CD4-positive, alpha-beta T cell treated with Interleukin-15 for 1 hour (primary cell): ENCODE measurements around the gene MSH3.
"Not testable (repeated sequence)": the region's sequence is repeated elsewhere in the genome, so short reads cannot be mapped to it uniquely, and the experiment has no call there.

Experiments used
- DNase-seq: peaks from one replicate; pipeline ENCODE4 v3.0.0-alpha.2; 2020

The MSH3 gene

DNA sequence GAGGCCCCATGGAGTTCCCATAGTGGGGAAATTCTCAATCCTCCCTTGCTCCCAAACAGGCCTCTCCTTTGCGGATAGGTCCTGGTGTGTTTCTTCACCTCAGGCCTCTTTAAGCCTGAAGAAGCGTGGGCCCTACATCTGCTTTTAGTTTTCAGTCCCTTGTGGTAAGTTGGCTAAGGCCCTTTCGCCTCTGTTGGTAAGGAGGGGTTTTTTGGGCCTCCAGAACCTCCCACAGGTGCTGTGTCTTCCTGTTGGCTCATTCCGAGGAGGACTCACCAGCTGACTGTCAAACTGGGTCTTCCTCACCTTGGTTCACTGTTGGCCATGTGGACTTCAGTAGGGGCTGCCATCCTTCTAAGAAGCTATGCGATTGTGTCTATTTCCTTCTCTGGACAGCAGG, 56.8 kb downstream of the MSH3 start:
- no peak for DNase-seq

GRCh38 chr5:80711938-80712337, 57.5 kb downstream of the MSH3 start:
- no peak for DNase-seq

DNA sequence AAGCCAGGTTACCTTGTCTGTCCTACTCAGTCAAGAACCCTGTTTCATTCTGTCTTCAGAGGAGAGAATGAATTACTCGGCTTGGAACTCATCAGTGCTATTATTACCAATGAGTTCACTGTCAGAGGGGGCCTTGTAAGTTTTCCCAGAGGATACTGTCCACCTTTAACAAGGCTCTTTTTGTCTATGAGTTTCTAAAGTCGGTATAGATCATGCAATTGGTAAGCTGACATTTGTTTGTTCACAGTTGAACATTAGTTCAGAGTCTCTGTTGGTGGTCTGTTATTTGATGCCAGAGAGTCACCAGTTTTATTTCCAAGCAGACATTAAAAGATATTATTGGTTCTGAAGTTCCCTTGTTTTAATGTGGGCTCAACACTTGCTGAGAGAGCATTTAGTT, 58.5 kb downstream of the MSH3 start:
- no peak for DNase-seq

DNA sequence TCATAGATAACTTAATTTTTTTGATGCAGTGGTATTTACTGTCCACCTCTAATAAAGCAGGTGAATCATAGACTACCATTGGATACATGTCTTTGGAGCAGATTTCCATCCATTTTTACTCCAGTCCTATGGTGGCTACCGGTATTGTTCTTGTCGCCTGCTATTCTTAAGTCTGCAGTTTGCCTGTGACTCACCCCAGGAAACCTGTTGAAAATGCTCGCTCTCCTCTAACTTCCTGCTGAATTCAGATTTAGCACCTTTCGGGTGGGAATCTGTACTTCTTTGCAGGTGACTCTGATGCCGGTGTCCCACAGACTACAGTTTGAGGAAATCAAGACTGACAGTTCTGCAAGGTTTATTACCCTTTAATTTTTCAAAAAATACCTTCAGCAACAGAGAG, 59.2 kb downstream of the MSH3 start:
- no peak for DNase-seq

DNA sequence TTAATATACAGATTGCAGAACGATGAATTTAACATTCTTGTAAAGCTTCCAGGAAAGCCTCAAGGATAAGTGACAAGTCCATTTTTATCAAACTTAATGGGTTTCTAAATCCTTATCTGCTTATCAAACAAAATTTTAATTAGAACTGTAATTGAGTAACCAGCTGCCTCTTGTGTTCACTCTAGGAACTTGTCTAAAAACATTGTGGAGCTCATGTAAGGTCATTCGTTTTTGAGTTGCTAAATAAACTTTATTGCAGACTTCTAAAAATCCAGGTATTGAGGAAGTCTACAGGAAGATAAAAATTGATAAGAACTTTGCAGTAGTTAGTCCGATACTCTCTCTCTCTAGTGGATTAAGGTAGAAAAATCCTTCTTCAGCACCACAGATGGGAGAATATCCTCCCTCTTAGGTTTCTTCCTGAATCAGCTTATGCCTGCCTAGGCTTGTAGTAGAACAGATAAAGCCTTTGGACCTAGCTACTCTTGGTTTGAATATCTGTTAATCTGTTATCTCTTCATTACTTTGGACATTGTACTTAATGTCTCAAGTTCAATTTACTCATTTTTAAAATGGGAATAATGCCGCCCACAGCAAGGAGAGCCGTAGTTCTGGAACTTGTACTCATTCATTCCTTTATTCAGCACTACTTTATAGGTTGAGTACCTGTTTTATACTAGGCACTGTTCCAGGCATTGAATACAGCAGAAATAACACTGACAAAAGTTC, 60.3 kb downstream of the MSH3 start:
- no peak for DNase-seq

- DNase-seq, result no peak
Observed at GRCh38 chr5:80715887-80716286, 61.4 kb downstream of the MSH3 start.

DNA sequence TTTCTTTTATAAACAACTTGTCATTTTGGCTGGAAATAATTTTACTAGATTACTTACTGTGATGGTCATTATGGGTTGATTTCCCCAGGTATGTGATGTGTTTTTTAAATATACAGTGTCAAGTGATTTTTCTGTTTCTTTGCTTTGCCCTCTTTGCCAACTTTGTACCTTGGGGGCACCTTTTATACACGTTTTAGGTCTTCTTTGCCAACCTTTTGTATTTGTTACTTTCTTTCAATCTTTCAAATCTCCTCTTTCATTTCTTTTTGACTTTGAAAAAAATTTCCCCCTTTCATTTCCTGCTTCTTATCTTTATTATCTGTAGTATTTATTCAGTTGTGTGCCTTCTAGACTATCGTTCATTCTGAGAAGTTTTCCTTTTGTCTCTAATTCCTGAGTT, 65.7 kb downstream of the MSH3 start:
- no peak for DNase-seq

DNA sequence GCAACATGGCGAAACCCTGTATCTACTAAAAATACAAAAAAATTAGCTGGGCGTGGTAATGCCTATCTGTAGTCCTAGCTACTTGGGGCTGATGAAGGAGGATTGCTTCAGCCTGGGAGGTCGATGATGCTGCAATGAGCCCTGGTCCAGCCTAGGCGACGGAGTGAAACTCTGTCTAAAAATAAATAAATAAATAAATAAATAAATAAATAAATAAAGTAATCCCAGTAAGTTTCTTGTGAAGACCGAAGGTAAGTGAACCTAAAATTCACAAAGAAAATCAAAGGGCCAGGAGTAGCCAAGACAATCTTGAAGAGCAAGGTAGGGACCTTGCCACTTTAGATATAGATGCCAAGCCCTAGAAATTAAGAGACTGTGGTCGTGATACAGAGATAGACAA, 68.5 kb downstream of the MSH3 start:
- DNase-seq, result no peak

DNA sequence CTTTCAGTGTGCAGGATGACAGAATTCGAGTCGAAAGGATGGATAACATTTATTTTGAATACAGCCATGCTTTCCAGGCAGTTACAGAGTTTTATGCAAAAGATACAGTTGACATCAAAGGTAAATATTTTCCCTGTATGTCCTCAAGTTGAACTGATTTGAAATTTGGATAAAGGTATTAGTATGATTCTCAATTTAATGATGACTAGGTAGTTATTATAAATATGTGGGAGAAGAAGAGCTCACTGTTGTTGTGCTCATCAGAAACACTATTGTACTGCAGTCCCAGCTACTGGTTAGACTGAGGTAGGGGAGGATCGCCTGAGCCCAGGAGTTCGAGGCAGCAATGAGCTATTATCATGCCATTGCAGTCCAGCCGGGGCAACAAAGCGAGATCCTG, 71.0 kb downstream of the MSH3 start:
- no peak for DNase-seq

DNA sequence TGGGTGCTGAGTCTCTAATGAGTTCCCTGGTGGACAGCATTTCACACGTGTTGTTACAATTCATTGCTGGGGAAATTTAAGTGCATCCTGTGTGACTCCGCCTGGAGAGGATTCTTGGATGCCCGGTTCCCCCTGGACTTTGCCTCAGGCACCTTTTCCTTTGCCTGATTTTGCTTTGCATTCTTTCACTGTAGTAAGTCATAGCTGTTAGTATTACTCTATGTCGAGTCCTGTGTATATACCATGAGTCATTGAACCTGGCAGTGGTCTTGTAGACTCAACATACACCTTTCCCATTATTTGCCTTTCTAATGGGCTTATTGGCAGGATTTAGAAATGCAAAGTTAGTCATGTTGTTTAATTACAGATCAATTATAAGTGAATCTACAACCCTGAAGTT, 82.3 kb downstream of the MSH3 start:
- no peak for DNase-seq

DNA sequence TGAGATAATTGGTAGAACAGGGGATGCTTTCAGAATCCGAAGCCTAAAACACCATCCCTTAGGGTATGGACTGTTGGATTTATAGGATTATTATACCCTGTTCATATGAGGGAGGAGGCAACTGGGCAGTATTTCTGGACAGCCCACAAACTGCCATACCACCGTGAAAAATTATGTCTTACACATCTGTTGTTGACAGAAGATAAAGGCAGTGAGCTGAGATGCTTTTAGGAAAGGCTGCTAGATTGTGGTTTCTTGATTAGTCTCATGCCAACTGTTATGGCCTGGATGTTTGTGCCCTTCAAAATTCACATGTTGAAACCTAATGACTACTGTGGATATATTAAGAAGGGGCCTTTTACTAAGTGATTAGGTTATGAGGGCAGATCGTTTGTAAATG, 84.0 kb downstream of the MSH3 start:
- DNase-seq, result no peak

DNA sequence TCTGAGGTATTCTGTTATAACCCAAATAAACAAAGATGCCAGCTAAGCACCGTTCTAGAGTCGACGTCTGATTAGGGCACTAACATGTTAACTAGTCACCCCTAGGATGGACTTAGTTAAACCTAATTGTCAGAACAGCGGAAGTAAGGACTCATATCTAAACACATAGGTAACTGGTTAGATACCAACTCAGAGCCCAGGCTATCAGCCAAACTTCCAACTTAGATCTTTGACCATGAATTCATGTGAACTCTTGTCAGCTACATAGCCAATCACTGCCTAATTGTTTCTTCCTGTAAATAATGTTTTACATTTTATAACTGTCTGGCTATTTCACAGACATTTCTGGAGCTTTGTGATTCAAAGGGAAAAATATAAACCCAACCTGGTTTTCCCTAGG, 84.6 kb downstream of the MSH3 start:
- no peak for DNase-seq

DNA sequence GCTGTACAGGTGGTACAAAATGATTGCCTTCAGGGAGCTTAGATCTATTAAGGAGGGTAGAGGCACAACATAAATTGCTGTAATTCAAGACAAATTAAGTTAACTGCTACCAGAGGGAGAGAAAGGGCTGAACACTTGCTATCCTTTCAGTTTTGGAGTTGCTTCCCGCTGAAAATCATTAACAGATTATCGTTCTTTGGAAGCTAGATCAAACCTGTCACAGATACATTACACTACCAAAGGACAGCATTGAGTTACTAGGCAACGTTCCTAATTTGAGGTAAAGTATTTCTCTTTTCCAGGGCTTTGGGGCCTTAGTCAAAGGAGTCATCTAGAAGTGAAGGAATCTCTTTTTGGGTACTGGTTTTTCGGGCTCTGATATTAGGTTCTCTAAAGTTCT, 85.0 kb downstream of the MSH3 start:
- DNase-seq, result no peak

- no peak for DNase-seq
Observed at GRCh38 chr5:80739898-80740297, 85.4 kb downstream of the MSH3 start.

GRCh38 chr5:80740488-80740887, 86.0 kb downstream of the MSH3 start:
- not testable (repeated sequence) for DNase-seq

GRCh38 chr5:80740999-80741398, 86.5 kb downstream of the MSH3 start:
- DNase-seq, result no peak

DNA sequence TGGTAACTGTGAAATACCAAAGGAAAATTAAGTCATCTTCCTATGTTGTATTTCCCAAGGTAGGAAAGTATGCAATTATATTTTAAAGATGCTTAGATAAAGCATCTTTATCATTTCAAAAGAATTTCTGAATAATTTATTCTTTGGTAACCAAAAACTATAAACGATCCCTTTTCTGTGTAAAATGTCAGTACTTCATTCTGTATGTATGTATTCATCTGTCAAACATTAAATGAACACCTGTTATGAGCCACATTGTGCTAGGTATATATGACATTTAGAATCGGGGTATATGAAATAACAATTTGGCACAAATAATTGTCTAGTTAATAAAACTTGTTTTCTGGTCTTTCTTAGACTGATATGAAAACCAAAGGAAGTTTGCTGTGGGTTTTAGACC, 89.7 kb downstream of the MSH3 start:
- no peak for DNase-seq

DNA sequence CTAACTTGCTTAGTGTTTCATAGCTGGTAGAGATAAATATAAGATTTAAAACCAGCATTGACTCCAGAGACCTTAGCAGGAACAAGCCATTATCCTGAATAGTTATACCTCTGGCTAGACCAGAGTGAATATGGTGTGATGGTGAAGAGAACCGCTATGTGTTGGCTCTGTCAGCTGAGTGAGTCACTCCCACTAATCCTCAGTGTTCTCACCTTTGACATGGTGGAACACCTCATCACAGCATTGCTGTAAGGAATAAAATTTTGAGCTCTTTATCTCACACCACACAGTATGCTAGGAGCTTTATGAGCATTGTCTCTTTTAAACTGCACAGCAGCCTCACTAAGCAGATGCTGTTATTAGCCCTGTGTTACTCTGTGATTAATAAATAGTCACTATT, 91.0 kb downstream of the MSH3 start:
- DNase-seq, result no peak

- no peak for DNase-seq
Observed at GRCh38 chr5:80747922-80748321, 93.5 kb downstream of the MSH3 start.

GRCh38 chr5:80752427-80752826, 98.0 kb downstream of the MSH3 start:
- no peak for DNase-seq

DNA sequence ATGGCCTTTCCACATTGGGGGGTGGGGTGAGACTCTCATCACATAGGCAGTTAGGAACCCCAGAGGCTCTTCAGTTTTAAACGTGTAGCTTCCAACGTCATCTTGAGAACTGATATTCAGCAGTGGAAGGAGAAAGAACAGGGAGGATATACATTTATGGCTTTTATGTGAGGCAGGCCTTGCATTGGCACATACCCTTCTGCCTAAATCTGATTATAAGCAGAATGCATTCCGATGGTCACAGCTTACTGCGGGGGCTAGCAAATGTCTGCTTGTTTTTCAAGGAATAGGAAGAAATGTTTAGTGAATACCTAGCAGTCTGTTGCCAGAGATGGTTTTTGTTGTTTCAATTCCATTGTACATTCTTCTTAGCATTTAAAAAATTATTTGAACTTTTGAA, 99.3 kb downstream of the MSH3 start:
- DNase-seq, result no peak

DNA sequence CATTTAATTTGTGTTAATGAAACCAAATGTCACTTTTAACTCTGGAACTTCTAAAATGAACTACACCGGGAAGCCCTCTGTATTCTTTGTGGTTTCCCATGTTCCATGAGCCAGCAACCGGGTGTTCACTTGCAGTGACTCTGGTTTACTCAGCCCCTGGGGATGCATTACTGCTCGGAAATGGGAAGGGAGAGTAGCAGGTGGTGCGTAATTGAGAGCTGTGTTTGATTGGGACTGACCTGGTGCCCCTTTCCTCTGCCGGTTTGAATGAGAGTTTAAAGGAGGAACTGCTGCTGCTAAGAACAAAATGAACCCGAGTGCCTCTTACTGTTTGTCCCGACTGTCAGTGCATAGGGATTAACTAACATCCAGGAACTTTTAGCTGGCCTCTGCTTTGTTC, 100.4 kb downstream of the MSH3 start:
- no peak for DNase-seq

- peak; percentile 22 for DNase-seq
Observed at GRCh38 chr5:80755626-80756025, 101.2 kb downstream of the MSH3 start.

DNA sequence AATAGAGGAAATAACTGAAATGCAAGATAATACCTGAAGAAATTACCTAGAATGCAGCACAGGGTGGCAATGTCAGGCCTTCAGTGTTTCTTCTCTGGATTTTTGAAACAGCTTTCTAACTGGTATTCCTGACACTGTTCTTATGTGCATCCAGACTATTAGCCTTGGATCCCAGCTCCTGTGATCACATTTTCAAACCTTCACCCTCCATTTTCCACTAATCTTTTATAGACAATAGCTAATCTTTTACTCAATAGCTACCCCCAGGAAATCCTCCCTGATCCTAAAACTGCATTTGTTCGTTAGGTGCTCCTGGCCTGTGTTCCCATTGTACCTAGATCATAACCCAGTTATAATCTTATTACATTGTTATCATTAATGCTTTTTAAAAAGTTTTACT, 101.8 kb downstream of the MSH3 start:
- no peak for DNase-seq

DNA sequence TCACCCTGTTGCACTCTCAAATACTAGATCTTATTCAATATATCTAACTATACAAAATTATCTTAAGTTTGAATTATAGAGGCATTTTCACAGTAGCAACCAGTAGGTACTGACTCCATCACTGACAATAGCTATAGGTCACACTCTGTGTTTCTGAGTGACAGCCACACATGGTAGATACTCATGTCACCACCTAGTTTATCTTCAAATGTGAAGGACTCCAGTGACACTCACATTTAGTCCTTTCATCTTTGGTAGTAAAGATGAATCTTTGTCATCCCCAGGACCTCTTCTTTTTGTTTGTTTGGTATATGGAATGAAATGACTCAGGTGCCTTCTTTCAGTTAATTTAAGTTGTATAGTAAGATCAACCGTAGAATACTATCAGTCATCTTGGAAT, 102.8 kb downstream of the MSH3 start:
- DNase-seq, result no peak
